A673 (cell line): ENCODE data around the gene SMKR1. TPM values are rescaled to one million over a fixed set of nuclear protein-coding genes. Genes with fewer than 3 reads are reported as not detected.

Experiments used
- BruUV-seq: library from RNA; stranded (reverse); fragments of 400-500 nt; replicated peaks from 2 replicates; lab custom pipeline; 2021; lab: Mats Ljungman, UMichigan
- CTCF ChIA-PET: fragments of 300-600 bp; sonication (Branson Sonifier 250); formaldehyde crosslinking; loops from one replicate; lab custom pipeline; 2022; ENCODE audit warnings: antibody characterized with exemption; lab: Charles Lee
- POLR2A ChIA-PET: fragments of 300-600 bp; sonication (Branson Sonifier 250); formaldehyde crosslinking; loops from one replicate; lab custom pipeline; 2022; ENCODE audit warnings: antibody characterized with exemption; ENCODE audit not compliant: low non-redundant PET; lab: Charles Lee
- DNase-seq: peaks from one replicate; pipeline ENCODE4 v3.0.0-alpha.2; 2015; ENCODE audit warnings: low spot score
- H3K27ac ChIP-seq: fragments of 200-600 bp; sonication (generic); 2 replicates; pipeline ENCODE4 v1.5.1; 2016; ENCODE audit warnings: mixed run types, low read depth, mild to moderate bottlenecking, mixed read lengths, antibody characterized with exemption, low read length; ENCODE audit not compliant: poor library complexity, severe bottlenecking
- H3K27me3 ChIP-seq: fragments of 200-600 bp; sonication (generic); replicated peaks from 2 replicates; pipeline ENCODE4 v1.6.1; 2017; ENCODE audit warnings: mixed run types, low read depth, mild to moderate bottlenecking, mixed read lengths, antibody characterized with exemption, low read length; ENCODE audit not compliant: insufficient read depth, poor library complexity
- H3K36me3 ChIP-seq: fragments of 200-600 bp; sonication (generic); 2 replicates; pipeline ENCODE4 v1.6.1; 2016; ENCODE audit warnings: mixed run types, mild to moderate bottlenecking, mixed read lengths, antibody characterized with exemption, low read length; ENCODE audit not compliant: insufficient read depth, poor library complexity, severe bottlenecking
- H3K4me1 ChIP-seq: fragments of 200-600 bp; sonication (generic); 2 replicates; pipeline ENCODE4 v1.6.1; 2017; ENCODE audit warnings: mixed run types, mild to moderate bottlenecking, mixed read lengths, antibody characterized with exemption, low read length; ENCODE audit not compliant: insufficient read depth, poor library complexity, severe bottlenecking
- H3K4me3 ChIP-seq: fragments of 200-600 bp; sonication (generic); 2 replicates; pipeline ENCODE4 v1.5.1; 2016; ENCODE audit warnings: low read depth, mixed run types, mild to moderate bottlenecking, mixed read lengths, low read length; ENCODE audit not compliant: poor library complexity, severe bottlenecking
- H3K9me3 ChIP-seq: fragments of 200-600 bp; sonication (generic); 2 replicates; pipeline ENCODE4 v1.6.1; 2016; ENCODE audit warnings: mixed run types, low read depth, mild to moderate bottlenecking, mixed read lengths, antibody characterized with exemption, low read length; ENCODE audit not compliant: poor library complexity, severe bottlenecking
- CTCF ChIP-seq: fragments of 300-800, 200-600 bp; sonication (generic); conservative IDR thresholded peaks from 2 replicates; pipeline ENCODE4 v1.5.1; 2017; ENCODE audit warnings: low read depth, mild to moderate bottlenecking, antibody characterized with exemption, low read length, moderate library complexity, mixed read lengths
- EZH2 ChIP-seq: fragments of 200-600 bp; sonication (generic); IDR thresholded peaks from 2 replicates; pipeline ENCODE4 v1.6.1; 2017; ENCODE audit warnings: borderline replicate concordance, low read depth, mild to moderate bottlenecking, mixed read lengths, antibody characterized with exemption, low read length; ENCODE audit not compliant: poor library complexity, severe bottlenecking
- intact Hi-C: fragments of 100-400 bp; cut with micrococcal nuclease; formaldehyde crosslinking; loops from one replicate; pipeline ENCODE4 v1.10.0; 2022; ENCODE audit not compliant: unreplicated experiment
- total RNA-seq: library from RNA; stranded (reverse); gene quantifications from 2 replicates; pipeline ENCODE4 v1.2.3, GENCODE V29; 2021

SMKR1 gene
- total RNA-seq, 1 experiment from 2014 or later = 1.5 TPM

GRCh38 chr7:129559564-129559963, 57.2 kb downstream of the SMKR1 start:
- DNase-seq = no peak
- Histone ChIP-seq H3K36me3 (no peaks in the 10 kb centered on the region), H3K4me3 (no peak overlapping the region), H3K9me3 (no peaks in the 10 kb centered on the region), H3K4me1 (no peaks in the 10 kb centered on the region), H3K27ac (no peak overlapping the region), H3K27me3 (peaks cover 9% of the 10 kb centered on the region)
- no peak for TF ChIP-seq CTCF
- TF ChIP-seq EZH2 = no peak
- ChIA-PET CTCF (no interaction called here), POLR2A (no interaction called here)
- BruUV-seq = no TSS peak
- intact Hi-C loops = no loop called here

GRCh38 chr7:129560831-129561230, 58.5 kb downstream of the SMKR1 start:
- ChIA-PET CTCF (no interaction called here), POLR2A (no interaction called here)
- intact Hi-C loops = no loop called here
- H3K27ac ChIP-seq = no peak overlapping the region
- H3K36me3 ChIP-seq = no peaks in the 10 kb centered on the region
- DNase-seq = no peak
- H3K27me3 ChIP-seq = peaks cover 9% of the 10 kb centered on the region
- no peak for TF ChIP-seq CTCF
- no peak for TF ChIP-seq EZH2
- no TSS peak for BruUV-seq
- no peaks in the 10 kb centered on the region for H3K4me1 ChIP-seq
- H3K9me3 ChIP-seq = no peaks in the 10 kb centered on the region
- H3K4me3 ChIP-seq = no peak overlapping the region

- H3K36me3 ChIP-seq = no peaks in the 10 kb centered on the region
- BruUV-seq = no TSS peak
- H3K27ac ChIP-seq = no peak overlapping the region
- TF ChIP-seq CTCF (no peak), EZH2 (no peak)
- no peak overlapping the region for H3K4me3 ChIP-seq
- ChIA-PET CTCF (no interaction called here), POLR2A (no interaction called here)
- H3K9me3 ChIP-seq = no peaks in the 10 kb centered on the region
- no peak for DNase-seq
- H3K27me3 ChIP-seq = peaks cover 9% of the 10 kb centered on the region
- H3K4me1 ChIP-seq = no peaks in the 10 kb centered on the region
- intact Hi-C loops = no loop called here
These were observed 59.5 kb downstream of the SMKR1 start for GRCh38 chr7:129561677-129562359.

Other genes starting within 250 kb of the SMKR1 start
- gene STRIP2, start 68.1 kb upstream of the SMKR1 start, total RNA-seq = 9.1 and 10.7 TPM in 2 replicates
- 28.7 and 30.2 TPM in 2 replicates for gene NRF1, start 109.2 kb downstream of the SMKR1 start, total RNA-seq